NCI-H2107 treated with DMSO at 0.1 percent for 48 hours (cell line): ENCODE measurements around the gene FADS2.

Experiments
- DNase-seq: peaks from one replicate; lab custom pipeline; 2025; ENCODE audit not compliant: unreplicated experiment; lab: John Stamatoyannopoulos, UW

FADS2 gene

GRCh38 chr11:61846362-61847020 is 18.4 kb downstream of the FADS2 start:
- no peak for DNase-seq

GRCh38 chr11:61847914-61848581 is 19.9 kb downstream of the FADS2 start:
- no peak for DNase-seq

- DNase-seq, result no peak
These were observed 20.5 kb downstream of the FADS2 start for GRCh38 chr11:61848631-61849030.

- no peak for DNase-seq
These were observed 22.6 kb downstream of the FADS2 start for GRCh38 chr11:61850687-61851086.

- DNase-seq, result no peak
These were observed 23.2 kb downstream of the FADS2 start for GRCh38 chr11:61851113-61851899.

GRCh38 chr11:61851900-61852295 is 23.8 kb downstream of the FADS2 start:
- DNase-seq, result no peak

GRCh38 chr11:61853698-61854169 is 25.6 kb downstream of the FADS2 start:
- DNase-seq, result no peak

- no peak for DNase-seq
These were observed 26.3 kb downstream of the FADS2 start for GRCh38 chr11:61854206-61854895.

- DNase-seq, result no peak
These were observed 27.0 kb downstream of the FADS2 start for GRCh38 chr11:61854966-61855714.

- no peak for DNase-seq
These were observed 28.0 kb downstream of the FADS2 start for GRCh38 chr11:61855939-61856680.

- no peak for DNase-seq
These were observed 32.2 kb downstream of the FADS2 start for GRCh38 chr11:61860054-61860903.

- no peak for DNase-seq
These were observed 33.5 kb downstream of the FADS2 start for GRCh38 chr11:61861634-61862033.

GRCh38 chr11:61862714-61863547 is 34.8 kb downstream of the FADS2 start:
- DNase-seq, result no peak

GRCh38 chr11:61863548-61864081 is 35.5 kb downstream of the FADS2 start:
- no peak for DNase-seq

GRCh38 chr11:61864814-61865775 is 37.0 kb downstream of the FADS2 start:
- no peak for DNase-seq

GRCh38 chr11:61866231-61866957 is 38.3 kb downstream of the FADS2 start:
- no peak for DNase-seq
